ENCODE results near the gene PACSIN1. TPM values are rescaled to one million over a fixed set of nuclear protein-coding genes. Genes with fewer than 3 reads are reported as not detected.

The PACSIN1 gene
- polyA plus RNA-seq, 1 donor from 2014 or later = 3.1 TPM

- Histone ChIP-seq H3K9me3 (ENCODE audit: low read length) (no peaks in the 10 kb centered on the region), H3K4me2 (ENCODE audit: low read length) (no peak overlapping the region), H3K9me2 (ENCODE audit: insufficient read depth, low read length) (no peaks in the 10 kb centered on the region), H3K79me2 (replicated peaks; ENCODE audit: insufficient read depth, low read length) (no peaks in the 10 kb centered on the region), H2AFZ (ENCODE audit: low read depth, low read length) (no peak overlapping the region), H3K9ac (ENCODE audit: low read length) (no peak overlapping the region), H3K27me3 (ENCODE audit: insufficient read depth, low read depth, low read length) (no peaks in the 10 kb centered on the region), H3F3A (ENCODE audit: insufficient read depth, low read length, poor library complexity, severe bottlenecking) (no peaks in the 10 kb centered on the region), H3K36me3 (ENCODE audit: insufficient read depth, low read length) (no peaks in the 10 kb centered on the region), H4K20me1 (ENCODE audit: insufficient read depth) (no peaks in the 10 kb centered on the region), H3K4me3 (ENCODE audit: low read length) (no peak overlapping the region), H3K27ac (ENCODE audit: low read length) (no peak overlapping the region)
- TF ChIP-seq EP300 (conservative IDR thresholded peaks at IDR 0.05; ENCODE audit: poor library complexity, severe bottlenecking) (no peak), CTCF (IDR thresholded peaks at IDR 0.05; ENCODE audit: poor library complexity, severe bottlenecking) (no peak), SMC3 (conservative IDR thresholded peaks at IDR 0.05; ENCODE audit: poor library complexity) (no peak), MXI1 (conservative IDR thresholded peaks at IDR 0.05; ENCODE audit: poor library complexity, severe bottlenecking) (no peak), TAF1 (IDR thresholded peaks at IDR 0.05; ENCODE audit: low read depth) (no peak), POLR2AphosphoS5 (IDR thresholded peaks at IDR 0.05) (no peak)
These were observed 102.7 kb downstream of the PACSIN1 start for GRCh38 chr6:34568341-34569201.

GRCh38 chr6:34569361-34569973 is 103.6 kb downstream of the PACSIN1 start:
- Histone ChIP-seq H3K4me3 (ENCODE audit: low read length) (no peak overlapping the region), H3K36me3 (ENCODE audit: insufficient read depth, low read length) (no peaks in the 10 kb centered on the region), H3K9ac (ENCODE audit: low read length) (no peak overlapping the region), H3F3A (ENCODE audit: insufficient read depth, low read length, poor library complexity, severe bottlenecking) (no peaks in the 10 kb centered on the region), H4K20me1 (ENCODE audit: insufficient read depth) (no peaks in the 10 kb centered on the region), H3K9me3 (ENCODE audit: low read length) (no peaks in the 10 kb centered on the region), H3K9me2 (ENCODE audit: insufficient read depth, low read length) (no peaks in the 10 kb centered on the region), H3K79me2 (replicated peaks; ENCODE audit: insufficient read depth, low read length) (no peaks in the 10 kb centered on the region), H3K27ac (ENCODE audit: low read length) (no peak overlapping the region), H3K27me3 (ENCODE audit: insufficient read depth, low read depth, low read length) (no peaks in the 10 kb centered on the region), H3K4me2 (ENCODE audit: low read length) (no peak overlapping the region), H2AFZ (ENCODE audit: low read depth, low read length) (no peak overlapping the region)
- TF ChIP-seq TAF1 (IDR thresholded peaks at IDR 0.05; ENCODE audit: low read depth) (no peak), POLR2AphosphoS5 (IDR thresholded peaks at IDR 0.05) (no peak), RAD21 (conservative IDR thresholded peaks at IDR 0.05) (no peak), EZH2 (IDR thresholded peaks at IDR 0.05; ENCODE audit: borderline replicate concordance, insufficient read depth, low read length, poor library complexity, severe bottlenecking) (no peak), MXI1 (conservative IDR thresholded peaks at IDR 0.05; ENCODE audit: poor library complexity, severe bottlenecking) (no peak), CTCF (IDR thresholded peaks at IDR 0.05; ENCODE audit: poor library complexity, severe bottlenecking) (no peak), SMC3 (conservative IDR thresholded peaks at IDR 0.05; ENCODE audit: poor library complexity) (no peak), REST (IDR thresholded peaks at IDR 0.05; ENCODE audit: borderline replicate concordance) (no peak)
